Loucy (cell line): Measurements from ENCODE around the gene HPSE2.

ENCODE experiments used
- CTCF ChIP-seq: fragments of 200-600 bp; sonication (generic); conservative IDR thresholded peaks from 2 replicates; pipeline ENCODE4 v1.5.1; 2014; ENCODE audit warnings: mild to moderate bottlenecking, antibody characterized with exemption, low read length
- EZH2phosphoT487 ChIP-seq: fragments of 200-600 bp; IDR thresholded peaks from 2 replicates; pipeline ENCODE4 v1.6.1; 2018; ENCODE audit warnings: antibody characterized with exemption, mild to moderate bottlenecking, moderate library complexity, borderline replicate concordance

- no peak for TF ChIP-seq CTCF
- no peak for TF ChIP-seq EZH2phosphoT487
Observed at GRCh38 chr10:98617906-98618520, 617.6 kb downstream of the HPSE2 start.
